A204.1 (cell line): ENCODE measurements around the gene KIF1A.

Source experiments
- FAIRE-seq: peaks from 2 replicates; lab custom pipeline; 2012; peaks lifted over from hg19 to GRCh38; lab: Jason Lieb, UNC

The KIF1A gene

DNA sequence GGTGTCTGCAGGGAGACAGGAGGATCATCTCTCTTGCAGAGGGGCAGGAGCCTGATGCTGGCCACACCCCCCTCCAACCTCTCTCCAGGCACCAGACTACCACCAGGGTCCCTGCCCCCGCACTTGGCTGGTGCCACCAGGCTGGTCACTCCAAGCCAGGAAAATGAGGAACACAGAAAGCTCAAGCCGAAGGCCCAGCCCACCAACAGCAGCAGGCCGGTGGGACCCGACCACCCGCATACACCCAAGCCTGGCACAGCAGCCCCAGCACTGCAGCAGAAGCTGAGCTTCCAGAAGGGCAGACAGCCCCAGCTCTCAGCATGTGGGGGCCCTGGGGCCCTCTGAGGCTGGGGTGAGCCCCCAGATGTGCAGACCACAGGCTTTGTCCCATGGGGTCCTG lies 52.7 kb downstream of the KIF1A start:
- no peak for FAIRE-seq

DNA sequence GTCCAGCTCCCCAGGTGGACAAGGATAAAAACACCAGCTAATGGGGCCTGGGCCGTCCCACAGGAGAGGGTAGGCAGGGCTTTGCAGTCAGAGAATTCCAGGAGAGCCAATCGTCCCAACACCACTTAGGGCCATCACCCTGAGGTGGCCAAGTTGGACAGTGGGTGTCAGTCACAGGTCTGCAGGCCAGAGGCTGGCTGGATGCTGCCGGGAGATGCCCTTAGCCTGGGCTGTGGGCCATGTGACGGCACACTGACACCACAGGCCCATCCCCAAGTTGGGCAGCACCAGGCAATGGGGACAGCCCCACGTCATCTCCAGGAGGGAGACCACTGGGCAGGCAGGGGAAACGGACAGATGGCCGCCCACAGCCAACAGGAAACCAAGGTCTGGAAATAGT lies 53.9 kb downstream of the KIF1A start:
- no peak for FAIRE-seq

DNA sequence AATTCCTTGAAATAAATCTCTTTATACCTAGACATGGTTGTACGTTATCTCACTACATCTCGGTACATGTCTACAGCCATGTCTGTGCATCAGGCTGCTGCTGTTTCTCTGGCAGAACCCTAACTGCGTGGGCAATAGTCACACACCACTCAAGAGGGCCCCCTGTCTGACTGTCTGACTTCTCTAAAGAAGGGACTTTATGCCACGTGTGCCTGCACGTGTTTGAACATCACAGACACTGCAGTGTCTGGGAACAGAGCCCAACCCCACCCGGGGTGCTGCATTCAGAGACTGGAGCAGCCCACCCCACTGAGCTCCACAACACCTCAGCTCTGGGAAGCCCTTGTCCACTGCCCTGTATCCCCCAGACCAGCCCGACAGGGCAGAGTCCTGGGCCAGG lies 55.0 kb downstream of the KIF1A start:
- FAIRE-seq = no peak

DNA sequence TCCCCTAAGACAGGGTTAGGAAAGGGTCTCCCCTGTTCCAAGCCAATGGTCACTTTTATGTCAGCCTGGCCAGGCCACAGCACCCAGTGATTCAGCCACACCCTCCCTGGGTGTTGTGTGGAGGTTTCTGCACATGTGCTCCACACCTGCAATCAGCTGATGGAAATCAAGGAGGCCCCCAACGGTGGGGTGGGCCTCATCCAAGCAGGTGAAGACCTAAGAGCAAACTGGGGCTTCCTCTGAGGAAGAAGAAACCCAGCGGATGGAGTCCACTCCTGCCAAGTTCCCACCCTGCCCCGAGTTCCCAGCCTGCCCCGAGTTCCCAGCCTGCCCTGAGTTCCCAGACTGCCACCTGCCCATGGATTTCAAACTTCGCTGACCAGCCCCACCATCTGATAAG lies 55.4 kb downstream of the KIF1A start:
- FAIRE-seq = no peak

DNA sequence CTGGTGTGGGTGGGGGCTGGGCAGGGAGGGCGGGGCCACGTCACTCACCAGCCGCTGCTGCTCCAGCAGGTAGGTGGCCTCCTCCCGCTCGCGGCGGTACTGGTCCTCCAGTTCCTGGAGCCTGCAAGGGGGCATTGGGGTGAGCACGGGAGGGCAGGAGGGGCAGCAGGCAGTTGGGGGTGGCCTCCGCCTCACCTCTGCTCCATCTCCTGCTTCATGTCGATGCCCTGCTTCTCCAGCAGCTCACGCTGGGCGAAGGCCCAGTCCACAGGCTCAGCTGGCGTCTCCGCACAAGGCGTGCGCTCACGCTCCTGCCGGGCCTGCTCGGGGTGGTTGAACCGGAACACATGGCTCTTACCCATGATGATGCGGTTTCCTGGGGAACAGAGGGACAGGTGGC lies 57.0 kb downstream of the KIF1A start:
- no peak for FAIRE-seq

DNA sequence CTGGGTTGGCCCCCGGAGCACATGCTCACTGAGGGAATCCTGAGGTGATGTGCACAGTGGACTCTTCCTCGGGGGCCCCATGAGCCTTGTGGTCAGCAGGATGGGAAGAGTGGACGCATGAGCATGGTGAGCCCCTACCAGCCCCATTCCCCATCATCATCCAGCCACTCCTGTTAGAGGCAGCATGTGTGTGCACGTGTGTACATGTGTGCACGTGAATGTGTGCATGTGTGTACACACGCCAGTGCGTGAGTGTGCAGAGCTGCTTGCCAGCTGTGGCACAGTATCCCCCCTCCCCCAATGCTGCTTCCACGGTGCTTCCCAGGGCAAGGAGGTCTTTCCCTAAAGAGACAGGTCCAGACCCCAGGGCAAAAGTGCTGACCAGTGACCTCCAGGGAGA lies 57.8 kb downstream of the KIF1A start:
- FAIRE-seq = no peak

DNA sequence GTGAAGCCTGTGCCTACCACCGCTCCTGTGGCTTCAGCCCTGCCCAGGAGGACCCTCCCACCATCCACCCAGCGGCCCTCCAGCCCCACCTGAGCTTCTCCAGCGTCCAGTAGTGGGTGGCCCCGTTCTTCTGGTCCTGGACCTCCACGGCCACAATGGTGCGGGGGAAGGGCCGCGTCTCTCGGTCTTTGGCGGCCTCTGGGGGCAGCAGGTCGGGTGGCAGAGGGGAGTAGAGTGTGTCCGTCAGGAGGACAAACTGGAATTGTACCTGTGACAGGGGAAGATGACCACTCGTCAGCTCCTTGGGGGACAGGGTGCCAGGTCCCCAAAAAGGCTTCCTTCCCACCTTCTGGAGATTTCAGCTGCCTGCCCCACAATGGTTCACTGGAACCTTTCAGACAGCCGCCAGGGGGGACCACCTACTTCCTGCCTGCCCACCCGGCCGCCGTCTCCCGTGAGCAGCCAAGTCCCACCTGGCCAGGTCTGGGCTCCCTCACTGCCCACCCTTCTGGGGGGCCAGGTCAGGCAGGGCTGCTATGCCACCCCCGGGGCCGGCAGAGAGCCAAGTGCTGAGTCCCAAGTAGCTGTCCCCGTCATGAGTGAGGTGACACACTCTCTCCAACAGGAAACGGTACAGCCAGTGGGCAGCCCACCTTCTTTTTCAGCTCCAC lies 59.3 kb downstream of the KIF1A start:
- FAIRE-seq = no peak

DNA sequence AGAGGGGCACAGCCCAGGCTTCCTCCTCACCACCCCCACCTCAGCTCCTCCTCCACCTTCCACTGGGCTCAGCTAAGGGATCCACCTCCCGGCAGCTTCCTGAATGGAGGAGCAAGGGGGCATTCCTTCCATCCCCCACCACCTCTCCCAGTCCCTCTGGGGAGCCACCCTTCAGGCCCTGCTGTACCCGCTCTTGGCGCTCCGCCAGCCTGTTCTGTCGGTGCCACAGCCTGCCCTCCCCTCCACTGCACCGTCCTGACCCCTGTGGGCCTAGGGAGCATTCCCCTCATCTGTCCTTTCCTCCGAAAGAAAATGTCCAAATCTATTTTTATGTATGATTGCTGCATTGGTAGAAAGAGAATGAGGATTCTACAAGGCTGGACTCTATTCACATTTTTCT lies 59.9 kb downstream of the KIF1A start:
- no peak for FAIRE-seq

DNA sequence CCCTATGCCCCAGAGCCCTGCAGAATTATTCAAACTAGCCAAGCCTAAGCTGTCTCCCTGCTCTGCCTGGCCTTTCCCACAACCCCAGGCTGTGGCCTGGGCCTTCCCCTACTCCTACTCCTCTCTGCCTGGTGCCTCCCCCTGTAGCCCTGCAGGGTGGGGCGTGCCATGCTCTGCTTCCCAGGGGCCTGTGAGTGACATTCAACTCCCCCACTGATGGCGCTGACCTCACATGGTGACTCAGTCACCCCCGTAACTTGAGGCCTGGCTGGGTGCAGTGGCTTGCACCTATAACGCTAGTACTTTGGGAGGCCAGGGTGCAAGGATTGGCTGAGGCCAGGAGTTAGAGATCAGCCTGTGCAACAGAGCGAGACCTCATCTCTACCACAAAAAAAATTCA lies 60.6 kb downstream of the KIF1A start:
- FAIRE-seq = no peak

DNA sequence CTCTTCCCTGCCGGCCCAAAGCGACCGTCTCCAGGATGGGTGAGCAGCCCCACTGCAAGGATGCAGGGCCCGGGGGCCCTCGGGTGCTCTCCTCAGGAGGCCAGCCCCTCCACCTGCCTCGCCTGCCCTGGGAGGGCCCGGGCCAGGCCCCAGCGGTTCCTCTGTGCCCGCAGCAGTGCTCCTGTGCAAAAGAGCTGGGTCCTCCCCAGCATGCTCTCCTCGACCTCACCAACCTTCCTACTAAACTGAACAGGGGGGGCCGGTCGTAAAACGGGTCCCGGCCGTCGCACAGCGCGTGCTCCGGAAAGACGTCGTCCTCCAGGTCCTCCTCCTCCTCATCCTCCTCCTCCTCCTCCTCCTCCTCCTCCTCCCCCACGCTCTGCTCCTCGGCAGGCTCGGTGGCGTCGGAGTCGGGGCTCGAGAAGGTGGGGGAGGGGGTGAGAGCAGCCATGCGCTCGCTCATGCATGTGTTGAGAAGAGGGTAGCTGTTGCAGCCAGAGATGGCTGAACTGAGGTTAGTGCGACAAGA lies 62.9 kb downstream of the KIF1A start:
- no peak for FAIRE-seq

DNA sequence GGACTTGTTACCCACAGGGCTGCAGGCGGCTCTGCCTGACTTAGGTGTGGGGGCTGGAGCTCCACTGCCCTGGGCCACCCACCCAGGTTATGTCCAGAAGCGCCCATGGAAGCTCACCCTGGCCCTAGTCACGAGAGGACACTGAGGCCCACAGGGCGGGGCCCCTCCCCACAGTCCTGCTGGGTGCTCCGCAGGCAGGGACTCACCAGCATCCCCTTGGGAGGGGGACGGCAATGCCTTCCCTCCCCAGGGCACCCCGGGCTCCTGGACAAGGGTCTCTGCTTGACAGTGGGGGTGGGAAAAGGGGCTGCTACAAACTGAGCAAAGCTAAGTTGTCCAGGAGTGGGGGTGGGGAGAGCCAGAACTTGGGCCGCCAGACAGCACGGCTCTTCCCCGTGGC lies 67.8 kb downstream of the KIF1A start:
- FAIRE-seq = no peak

DNA sequence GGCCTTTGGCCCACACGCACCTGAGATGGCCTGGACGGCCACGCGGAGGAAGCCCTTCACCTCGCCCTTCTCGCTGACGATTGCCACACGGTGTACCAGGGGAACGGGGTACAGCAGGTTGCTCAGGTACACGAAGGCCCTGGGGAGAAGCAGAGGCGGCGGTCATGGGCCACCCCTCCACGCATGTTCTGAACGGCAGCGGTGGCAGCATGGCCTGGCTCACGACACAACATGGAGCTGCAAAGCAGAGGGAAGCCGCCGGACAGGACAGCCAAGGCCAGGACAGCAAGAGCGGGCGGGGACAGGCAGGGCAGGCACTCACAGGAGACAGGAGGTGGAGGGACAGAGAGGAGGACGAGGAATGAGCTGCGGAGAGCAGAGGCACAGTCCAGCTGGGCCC lies 69.6 kb downstream of the KIF1A start:
- FAIRE-seq = no peak

DNA sequence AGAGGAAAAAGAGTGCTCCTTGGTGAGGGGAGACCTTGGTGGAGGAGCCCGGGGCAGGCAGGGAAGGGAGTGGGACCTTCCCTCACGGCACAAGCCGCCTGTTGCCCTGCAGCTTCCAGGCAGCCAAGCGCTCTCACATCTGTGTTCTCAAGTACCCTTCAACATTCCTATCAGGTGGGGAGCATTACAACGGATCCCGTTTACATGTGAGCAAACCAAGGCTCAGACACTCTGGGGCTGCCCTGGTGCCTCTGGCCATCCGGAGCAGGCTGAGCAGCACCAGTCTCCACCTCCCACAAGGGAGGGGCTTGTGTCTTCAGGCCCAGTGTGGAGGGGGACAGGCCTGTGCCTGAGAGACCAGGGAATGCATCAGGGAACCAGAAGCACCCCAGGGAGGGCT lies 70.5 kb downstream of the KIF1A start:
- no peak for FAIRE-seq

DNA sequence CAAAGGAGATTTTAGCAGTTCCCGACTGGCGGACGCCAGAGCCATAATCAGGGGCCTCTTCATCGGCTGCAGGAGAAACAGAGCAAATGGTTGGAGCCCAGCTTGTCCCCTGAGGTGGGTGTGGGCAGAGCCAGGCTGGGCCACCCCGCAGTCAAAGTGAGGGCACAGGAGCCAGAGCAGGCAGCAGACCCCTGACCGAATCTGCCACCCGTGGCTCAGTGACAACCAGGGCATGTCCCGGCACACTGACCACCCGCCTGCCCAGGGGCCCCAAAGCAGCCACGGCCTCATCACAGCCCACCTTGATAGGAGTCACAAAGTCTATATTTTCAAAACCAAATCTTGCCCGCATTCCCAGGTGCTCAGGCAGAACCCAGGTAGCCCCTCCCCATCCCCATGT lies 72.8 kb downstream of the KIF1A start:
- FAIRE-seq = no peak

DNA sequence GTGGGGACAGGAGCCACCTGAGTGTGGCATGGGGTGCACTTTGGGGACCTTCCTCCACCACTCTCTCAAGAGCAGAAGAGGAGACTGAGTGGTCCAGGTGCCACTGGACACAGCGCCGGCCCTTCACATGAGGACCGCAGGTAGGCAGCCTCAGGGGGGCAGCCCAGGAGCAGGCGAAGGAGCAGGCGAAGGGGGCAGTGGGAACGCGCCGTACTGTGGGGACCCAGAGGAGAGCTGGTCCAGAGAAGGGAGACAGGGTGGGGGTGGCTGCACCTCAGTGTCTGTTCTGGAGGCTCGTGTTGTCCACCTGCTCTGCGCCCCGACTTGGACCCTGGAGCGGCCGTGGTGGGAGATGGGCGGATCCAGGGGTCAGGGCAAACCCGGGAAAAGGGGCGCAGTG lies 73.3 kb downstream of the KIF1A start:
- no peak for FAIRE-seq

DNA sequence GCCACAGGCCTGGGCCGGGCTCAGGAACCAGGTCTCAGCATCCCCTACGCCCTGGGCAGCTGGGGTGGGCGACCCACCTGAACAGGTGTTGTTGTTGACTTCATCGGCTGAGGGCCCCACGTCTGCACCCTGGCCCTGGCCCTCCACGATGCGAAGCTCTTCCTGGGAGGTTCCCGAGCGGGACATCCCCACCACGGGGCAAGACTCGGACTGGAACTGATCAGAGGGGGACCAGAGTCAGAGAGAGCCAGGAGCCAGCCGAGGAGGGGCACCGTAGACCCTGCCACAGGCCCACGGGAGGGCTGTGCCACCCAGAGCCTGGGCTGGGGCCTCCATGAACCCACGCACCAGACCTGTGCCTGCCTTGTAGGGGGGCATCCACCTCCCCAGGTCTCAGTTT lies 74.1 kb downstream of the KIF1A start:
- no peak for FAIRE-seq

DNA sequence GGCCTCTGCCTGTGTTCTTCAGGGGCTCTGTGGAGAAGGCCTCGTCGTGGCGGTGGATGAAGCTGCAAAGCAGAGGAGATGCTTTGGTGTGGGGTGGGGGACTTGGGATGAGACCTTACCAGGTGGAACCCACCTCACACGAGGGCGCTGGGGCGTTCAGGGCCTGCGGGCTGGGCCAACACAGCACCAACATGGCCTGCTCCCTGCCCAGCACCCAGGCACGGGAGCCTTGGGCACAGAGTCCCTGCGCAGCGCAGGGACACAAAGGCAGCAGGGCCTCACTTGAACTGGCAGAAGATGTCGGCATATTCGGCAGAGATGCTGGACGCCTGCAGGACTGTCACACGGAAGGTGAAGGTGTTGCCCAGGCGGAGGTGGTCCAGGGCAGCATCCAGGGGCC lies 74.6 kb downstream of the KIF1A start:
- no peak for FAIRE-seq

DNA sequence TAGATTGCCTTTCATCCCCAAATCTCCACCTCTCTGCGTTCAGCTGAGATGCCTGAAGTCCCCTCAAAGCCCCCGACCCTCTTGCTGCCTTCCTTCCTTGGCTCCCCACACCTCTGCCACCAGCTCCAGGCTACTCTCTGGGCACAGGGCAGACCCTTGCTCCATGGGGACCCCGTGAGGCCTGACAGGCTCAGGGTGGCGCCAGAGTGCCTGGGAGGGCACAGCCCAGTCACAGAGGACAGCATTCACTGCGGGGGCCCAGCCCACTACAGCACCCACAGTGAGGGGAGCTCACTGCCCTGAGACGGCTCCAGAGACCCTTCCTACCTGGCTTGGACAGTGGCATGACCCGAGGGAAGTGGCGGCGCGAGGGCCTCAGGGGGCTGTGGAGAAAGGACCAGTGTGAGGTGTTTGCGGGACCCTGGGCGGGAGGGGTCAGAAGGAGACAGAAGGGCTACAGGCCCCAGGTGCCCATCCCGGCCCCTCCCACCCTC lies 77.4 kb downstream of the KIF1A start:
- no peak for FAIRE-seq

DNA sequence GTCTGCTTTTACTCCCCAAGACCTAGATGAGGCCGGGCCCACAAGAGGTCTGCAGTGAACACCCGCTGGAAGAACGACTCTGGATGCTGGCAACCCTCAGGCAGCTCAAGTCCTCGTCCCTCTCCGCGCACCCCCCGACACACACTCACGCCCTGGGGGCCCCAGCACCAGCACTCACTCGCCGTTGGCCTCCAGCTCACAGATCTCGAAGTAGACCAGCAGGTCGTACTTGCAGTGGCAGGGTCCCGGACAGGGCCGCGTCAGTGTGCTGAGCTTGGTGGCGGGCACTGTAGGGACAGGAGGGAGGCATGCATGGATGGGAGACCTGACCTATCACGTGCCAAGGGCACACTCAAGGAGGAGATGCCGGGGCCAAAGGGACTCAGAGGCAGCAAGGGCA lies 78.9 kb downstream of the KIF1A start:
- FAIRE-seq = no peak

DNA sequence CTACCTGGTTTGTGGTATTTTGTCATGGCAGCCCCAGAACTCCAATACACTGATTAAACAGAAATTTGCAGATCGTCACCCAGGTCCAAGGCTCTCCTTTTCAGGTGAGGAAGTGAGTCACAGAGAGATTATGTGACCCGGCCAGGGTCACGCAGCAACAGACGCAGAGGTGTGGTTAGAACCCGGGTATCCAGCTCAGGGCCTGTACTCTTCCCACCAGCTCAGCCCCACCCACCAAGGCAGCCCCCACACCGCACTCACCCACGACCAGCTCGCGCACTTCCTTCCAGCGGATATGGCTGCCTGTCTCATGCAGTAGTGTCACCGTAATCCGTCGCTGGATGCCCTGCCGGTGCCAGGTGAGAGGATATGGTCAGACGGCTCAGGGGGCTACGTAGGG lies 80.2 kb downstream of the KIF1A start:
- no peak for FAIRE-seq

DNA sequence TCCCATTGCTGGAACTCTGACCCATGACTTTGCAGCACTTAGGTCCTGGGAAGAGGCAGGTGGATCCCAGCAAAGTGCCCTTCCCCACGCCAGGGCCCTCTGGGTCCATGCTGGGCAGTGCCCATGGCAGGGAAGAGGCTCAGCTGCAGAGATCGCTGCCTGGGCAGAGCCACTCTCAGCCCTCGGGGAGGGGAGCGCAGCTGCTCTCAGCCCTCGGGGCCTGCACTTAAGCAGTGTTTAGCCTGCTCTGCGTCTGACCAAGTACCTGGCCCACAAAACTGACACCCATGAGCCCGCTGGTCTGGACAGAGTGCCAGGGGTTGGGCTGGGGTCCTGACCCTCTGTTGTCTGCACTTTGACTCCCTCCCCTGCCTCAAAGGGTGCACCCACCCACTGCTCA lies 82.1 kb downstream of the KIF1A start:
- FAIRE-seq = no peak

DNA sequence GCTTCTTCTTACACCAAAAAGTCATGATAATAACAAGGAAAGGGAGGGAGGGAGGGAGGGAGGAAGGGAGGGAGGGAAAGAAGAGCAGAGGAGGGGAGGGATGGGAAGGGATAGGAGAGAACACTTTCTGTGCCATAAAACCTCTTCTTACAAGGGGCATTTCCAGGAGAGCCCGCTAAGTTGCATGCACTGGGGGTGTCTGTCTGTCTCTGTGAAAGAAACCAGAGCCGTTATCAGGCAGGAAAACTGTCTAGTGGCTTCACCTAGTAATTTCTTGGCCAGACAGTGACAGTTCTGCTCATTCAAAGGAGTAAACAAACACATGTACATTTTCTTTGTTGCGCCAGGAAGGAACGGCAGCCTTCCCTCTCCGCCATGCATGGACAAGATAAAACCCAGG lies 82.5 kb downstream of the KIF1A start:
- no peak for FAIRE-seq

DNA sequence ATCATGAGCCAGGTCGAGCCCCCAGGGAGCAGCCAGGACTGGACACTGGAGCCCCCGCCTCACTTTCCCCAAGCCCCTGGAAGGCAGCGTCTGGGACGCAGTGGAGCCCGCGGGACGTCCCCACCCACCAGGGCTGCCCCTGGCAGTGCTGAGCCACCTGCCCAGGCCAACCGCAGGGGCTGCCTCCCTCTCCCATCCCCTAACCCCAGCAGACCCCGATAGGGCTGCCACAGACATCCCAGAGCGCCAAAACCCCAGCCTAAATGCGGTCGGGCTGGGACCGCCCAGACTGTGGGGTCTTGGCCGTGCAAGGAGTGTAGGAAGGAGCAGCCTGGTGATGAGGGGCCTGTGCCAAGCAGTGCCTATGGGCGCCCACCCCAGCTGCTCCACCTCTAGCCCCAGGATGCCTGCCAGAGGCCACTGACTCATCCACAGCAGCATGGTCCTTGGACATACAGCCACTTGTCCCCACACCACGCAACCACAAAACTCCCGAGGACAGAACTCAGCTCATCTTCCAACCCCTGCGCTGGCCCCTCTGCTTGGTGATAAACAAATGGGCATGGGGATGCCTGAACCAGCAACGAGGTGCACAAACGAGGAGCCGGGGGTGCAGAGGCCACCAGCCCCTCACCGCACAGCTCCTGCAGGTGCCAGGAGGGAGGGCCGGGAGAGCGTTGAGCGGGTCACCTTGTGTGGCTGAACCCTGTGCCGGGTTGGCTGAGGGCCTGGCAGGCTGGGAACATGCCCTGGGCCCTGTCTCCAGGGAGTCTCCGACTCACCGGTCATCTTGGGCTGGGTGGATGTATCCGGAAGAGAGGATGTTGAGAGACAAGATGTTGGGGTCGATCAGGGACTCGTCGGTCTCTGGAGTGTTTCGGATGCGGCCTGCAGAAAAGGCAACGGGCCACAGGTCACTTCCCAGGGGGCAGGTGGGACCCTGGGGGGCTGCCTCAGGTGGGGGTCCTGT lies 83.5 kb downstream of the KIF1A start:
- no peak for FAIRE-seq

DNA sequence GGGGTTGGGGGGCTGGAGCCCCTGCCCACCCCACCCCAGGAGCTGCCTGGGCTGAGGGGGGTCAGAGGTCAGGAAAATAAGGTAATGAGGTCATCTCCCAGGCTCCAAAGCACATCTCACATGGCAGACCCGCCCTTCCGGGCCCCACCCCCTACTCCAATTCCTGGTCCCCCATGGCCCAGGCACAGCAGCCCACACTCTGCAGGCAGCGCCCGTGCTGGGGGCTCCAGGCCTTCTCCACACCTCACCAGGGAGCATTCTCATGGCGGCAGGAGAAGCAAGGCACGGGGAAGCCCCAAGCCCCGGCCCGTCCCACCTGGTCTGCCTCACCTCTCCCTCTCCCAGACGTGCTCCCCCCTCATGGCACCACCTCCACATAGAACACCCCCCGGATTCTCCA lies 84.5 kb downstream of the KIF1A start:
- no peak for FAIRE-seq
